HG03558 (cell line): ENCODE data around the gene ISLR2.

ENCODE experiments used
- ATAC-seq: cut with Tn5 transposase; IDR thresholded peaks from one replicate; pipeline ENCODE4 v1.9.1; 2021; ENCODE audit warnings: moderate number of reproducible peaks; ENCODE audit not compliant: unreplicated experiment; ENCODE audit errors: extremely low read depth

Gene ISLR2

GRCh38 chr15:74174219-74174957, 44.0 kb downstream of the ISLR2 start:
- no peak for ATAC-seq

- ATAC-seq: no peak
These were observed 44.5 kb downstream of the ISLR2 start for GRCh38 chr15:74174958-74175253.

- no peak for ATAC-seq
These were observed 45.1 kb downstream of the ISLR2 start for GRCh38 chr15:74175271-74176191.

- ATAC-seq: no peak
These were observed 46.2 kb downstream of the ISLR2 start for GRCh38 chr15:74176262-74177214.

GRCh38 chr15:74178326-74179100, 48.1 kb downstream of the ISLR2 start:
- no peak for ATAC-seq

GRCh38 chr15:74179101-74179841, 48.9 kb downstream of the ISLR2 start:
- ATAC-seq: no peak

- ATAC-seq: no peak
These were observed 49.8 kb downstream of the ISLR2 start for GRCh38 chr15:74179983-74180880.

- no peak for ATAC-seq
These were observed 50.7 kb downstream of the ISLR2 start for GRCh38 chr15:74180881-74181602.

- no peak for ATAC-seq
These were observed 51.7 kb downstream of the ISLR2 start for GRCh38 chr15:74182131-74182530.

GRCh38 chr15:74184582-74185091, 54.3 kb downstream of the ISLR2 start:
- ATAC-seq: no peak

- no peak for ATAC-seq
These were observed 55.4 kb downstream of the ISLR2 start for GRCh38 chr15:74185710-74186348.
